HG02884 (cell line): ENCODE data around the gene SLC12A7.
"Not testable (repeated sequence)": the region's sequence is repeated elsewhere in the genome, so short reads cannot be mapped to it uniquely, and the experiment has no call there.

Source experiments
- ATAC-seq: cut with Tn5 transposase; IDR thresholded peaks from one replicate; pipeline ENCODE4 v1.9.1; 2021; ENCODE audit warnings: mild to moderate bottlenecking, moderate library complexity; ENCODE audit not compliant: unreplicated experiment

SLC12A7 gene

GRCh38 chr5:1099926-1100663 is 11.8 kb downstream of the SLC12A7 start:
- ATAC-seq, result no peak

- ATAC-seq, result no peak
Observed at GRCh38 chr5:1098986-1099597, 12.8 kb downstream of the SLC12A7 start.

GRCh38 chr5:1097988-1098385 is 13.9 kb downstream of the SLC12A7 start:
- ATAC-seq, result not testable (repeated sequence)

DNA sequence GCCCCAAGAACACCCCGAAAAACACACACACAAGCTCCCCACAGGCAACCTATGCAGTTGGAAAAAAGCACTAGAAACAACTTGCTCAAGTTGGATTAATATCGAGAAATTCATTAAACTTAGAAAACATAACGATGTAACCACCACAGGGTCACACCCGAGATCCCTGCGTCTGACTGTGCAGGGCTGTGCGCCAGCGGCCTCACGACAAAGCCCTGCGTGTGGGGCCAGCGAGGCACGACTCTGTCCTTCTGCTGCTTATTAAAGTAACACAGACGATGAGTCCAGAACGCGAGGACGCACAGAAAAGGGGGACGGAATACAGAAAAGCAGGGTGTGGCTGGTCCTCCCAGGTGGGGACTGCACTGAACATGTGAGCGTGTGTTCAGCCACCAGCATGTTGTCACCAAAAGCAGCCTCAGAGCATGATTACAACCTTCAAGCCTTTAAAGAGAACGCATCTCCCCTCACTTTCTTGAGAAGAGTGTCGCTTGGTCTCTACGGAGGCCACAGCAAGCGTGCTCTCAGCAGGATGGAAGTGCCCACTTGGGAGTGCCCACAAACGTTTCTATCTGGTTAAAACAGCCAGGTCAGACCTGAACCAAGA is 14.4 kb downstream of the SLC12A7 start:
- no peak for ATAC-seq

- ATAC-seq, result no peak
Observed at GRCh38 chr5:1096838-1097237, 15.0 kb downstream of the SLC12A7 start.

DNA sequence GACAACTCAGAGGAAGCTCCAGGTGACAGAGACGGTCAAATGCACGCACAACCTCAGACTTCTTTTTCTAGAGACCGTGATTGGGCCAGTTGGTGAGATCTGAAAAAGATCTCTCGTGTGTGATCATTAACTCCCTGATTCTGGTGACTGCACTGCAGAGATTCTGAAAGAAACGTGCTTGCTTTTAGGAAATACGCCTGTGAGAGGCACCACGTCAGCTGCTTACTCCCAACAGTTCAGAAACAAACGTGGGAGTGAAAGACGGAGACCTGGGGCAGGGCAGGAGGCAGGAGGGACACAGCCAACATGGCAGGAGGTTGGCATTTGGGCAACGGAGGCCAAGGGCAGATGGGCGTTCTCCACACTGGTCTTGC is 15.9 kb downstream of the SLC12A7 start:
- ATAC-seq, result no peak

- ATAC-seq, result no peak
Observed at GRCh38 chr5:1095302-1095989, 16.4 kb downstream of the SLC12A7 start.

DNA sequence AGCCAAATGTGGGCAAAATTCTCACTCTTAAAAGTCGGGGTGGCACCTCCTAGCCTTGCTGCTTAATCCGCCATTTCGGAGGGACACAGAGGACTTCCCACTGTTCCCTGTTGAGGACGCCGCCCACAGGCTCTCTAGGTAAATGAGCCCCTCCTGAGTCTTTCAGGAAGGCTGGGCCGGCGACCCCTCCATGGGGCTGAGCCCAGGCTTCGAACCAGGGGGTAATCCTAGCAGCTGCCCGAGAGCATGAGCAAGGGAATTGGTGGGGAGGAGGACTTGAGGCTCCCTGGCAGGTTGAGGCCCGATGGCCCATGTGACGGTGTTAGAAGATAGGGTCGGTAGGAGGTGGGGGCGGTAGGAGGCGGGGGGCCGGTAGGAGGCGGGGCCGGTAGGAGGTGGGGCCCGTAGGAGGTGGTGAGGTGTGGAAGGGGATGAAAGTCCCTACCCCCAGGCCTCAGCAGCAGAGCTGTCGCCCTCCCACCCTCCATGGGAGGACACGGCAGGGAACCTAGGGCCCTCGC is 17.1 kb downstream of the SLC12A7 start:
- no peak for ATAC-seq

GRCh38 chr5:1093361-1093760 is 18.5 kb downstream of the SLC12A7 start:
- ATAC-seq, result no peak

DNA sequence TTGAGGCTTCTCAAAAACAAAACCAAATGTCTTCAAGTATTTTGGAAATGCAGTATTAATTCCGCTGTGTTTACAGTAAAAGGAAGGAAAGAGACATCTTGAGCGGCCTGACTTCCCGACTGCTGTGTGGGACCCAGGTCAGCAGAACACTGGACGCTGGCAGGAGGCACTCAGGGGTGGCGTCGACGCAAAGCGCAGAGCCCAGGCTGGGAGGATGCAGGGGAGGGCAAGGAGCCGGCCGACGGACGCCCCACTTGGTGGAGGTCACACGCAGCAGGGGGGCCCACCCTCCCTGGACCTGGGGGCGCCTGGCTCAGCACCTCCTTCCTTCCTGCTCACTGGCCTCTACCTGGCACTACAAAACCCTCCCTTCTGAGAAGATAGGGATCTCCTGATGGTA is 19.7 kb downstream of the SLC12A7 start:
- no peak for ATAC-seq

GRCh38 chr5:1091632-1092031 is 20.2 kb downstream of the SLC12A7 start:
- ATAC-seq, result no peak

DNA sequence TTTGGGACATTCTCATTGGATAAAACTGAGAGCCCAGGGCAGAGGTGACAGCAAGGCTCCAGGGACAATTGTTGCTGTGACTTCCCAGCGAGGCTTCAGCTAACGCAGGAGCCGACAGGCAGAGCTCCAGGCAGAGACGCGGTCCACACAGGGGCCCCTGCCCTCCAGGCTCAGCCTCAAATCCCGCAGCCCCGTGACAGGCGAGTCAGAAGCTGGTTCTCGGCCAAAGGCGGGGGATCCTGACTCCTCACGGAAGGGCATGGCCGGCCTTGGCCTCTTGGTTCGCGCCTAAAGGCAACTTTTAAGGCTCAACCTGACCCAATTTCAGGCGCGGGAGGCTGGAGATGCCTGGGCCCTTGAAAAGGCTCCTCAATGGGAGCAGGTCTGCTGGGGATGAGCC is 21.3 kb downstream of the SLC12A7 start:
- ATAC-seq, result no peak

DNA sequence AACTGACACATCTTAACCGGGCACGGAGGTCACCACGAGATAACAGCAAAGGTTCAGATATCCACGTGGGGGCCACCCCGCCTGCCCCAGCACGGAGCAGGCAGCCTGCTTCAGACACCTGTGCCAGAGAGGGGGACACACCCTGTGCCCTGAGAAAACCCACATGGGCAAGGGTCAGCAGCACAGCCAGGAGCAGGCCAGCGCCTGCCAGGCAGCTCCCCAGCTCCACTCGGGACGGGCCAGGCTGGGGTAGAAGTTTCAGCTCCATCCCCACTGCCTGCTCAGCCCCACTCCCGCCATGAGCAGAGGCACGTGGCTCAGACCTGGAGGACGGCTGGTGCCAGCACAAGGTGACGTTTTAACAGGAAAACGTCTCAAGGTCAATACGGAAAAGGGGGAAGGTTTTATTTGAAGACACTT is 22.2 kb downstream of the SLC12A7 start:
- no peak for ATAC-seq

DNA sequence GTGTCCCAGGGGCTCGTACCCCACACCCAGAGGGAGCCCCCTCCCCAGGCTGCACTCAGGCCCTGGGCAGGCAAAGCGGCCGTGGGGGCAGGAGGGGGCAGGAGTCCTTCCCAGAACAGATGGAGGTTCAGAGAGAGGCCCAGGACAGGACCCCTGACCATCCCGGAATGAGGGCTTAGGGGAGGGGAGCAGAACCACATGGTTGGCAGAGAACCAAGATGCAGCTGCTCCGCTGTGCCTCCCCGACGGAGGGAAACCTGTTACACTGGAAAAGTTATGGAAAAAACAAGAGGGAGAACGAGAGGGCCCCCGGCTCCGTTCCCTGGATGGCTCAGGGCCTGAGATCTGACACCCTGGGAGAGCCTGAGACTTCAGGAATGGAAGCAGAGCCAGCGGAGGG is 22.7 kb downstream of the SLC12A7 start:
- no peak for ATAC-seq

DNA sequence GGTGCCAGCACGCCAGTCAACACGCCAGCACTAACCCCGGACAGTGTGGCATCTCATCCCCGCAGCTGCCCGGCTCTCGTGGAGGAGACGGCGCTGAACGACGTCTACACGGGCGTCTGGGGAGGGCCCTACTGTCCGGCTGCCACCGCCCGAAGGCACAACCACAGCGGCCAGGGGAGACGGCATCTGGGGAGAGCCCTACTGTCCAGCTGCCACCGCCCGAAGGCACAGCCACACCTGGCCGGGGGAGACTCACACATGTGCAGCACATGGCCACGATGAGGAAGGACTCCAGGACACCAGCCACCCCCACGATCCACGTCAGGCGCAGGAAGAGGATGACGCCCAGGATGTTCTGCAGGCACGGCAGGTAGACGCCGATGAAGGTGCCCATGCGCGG is 23.1 kb downstream of the SLC12A7 start:
- no peak for ATAC-seq

DNA sequence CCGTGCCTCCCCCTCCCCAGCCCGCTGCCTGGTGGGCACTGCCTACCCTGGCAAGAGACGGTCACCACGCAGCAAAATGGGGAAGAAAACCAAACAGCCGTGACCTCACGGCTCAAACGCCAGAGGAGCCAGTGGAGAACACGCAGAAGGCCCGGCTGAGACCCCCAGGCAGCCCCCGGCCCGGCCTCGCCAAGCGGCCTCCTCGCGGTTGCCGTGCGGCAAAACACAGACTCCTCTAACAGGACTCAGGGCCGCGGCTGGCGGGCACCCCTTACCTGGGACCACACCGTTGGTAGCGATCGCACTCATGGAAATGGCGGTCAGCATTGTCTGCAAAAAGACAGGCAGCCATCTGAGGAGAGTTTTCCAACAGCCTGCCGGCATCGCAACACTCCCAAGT is 23.8 kb downstream of the SLC12A7 start:
- no peak for ATAC-seq

DNA sequence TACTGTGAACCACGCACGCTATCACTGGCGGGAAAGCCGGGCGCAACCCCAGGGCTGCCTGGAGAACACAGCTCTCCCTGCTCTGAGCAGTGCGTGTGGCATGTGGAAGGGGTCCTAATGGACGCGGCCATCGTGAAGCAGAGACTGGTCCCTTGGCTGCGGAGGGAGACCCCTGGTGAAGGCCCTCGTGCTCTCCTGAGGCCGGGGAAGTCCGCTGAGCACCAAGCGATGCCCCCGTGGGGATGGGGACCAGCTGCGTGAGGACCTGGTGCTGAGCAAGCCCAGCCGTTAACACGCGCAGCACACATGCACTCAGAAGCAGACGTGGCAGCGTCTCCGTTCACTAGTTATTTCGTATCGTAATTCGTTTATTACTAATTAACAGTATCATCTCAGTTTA is 24.4 kb downstream of the SLC12A7 start:
- no peak for ATAC-seq

GRCh38 chr5:1086871-1087270 is 25.0 kb downstream of the SLC12A7 start:
- no peak for ATAC-seq

DNA sequence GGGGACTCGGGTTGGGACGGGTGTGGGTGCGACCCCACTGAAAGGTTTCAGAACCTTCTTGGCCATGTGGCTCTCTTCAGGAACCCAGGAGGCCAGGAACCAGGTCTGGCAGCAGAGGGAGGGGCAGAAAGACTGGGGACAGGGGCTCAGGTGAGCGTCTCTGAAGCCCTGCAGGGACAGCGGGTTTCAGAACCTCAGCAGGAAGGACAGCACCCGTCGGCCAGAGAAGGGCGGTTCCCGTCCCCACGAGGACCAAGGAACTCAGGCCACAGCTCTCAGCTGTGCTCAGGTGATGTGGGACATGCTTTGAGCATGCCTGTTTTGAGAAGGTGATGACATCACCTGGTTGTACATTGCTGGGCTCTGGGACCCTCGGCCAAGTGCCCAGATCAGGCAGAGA is 25.7 kb downstream of the SLC12A7 start:
- ATAC-seq, result no peak

GRCh38 chr5:1085391-1085790 is 26.5 kb downstream of the SLC12A7 start:
- no peak for ATAC-seq

DNA sequence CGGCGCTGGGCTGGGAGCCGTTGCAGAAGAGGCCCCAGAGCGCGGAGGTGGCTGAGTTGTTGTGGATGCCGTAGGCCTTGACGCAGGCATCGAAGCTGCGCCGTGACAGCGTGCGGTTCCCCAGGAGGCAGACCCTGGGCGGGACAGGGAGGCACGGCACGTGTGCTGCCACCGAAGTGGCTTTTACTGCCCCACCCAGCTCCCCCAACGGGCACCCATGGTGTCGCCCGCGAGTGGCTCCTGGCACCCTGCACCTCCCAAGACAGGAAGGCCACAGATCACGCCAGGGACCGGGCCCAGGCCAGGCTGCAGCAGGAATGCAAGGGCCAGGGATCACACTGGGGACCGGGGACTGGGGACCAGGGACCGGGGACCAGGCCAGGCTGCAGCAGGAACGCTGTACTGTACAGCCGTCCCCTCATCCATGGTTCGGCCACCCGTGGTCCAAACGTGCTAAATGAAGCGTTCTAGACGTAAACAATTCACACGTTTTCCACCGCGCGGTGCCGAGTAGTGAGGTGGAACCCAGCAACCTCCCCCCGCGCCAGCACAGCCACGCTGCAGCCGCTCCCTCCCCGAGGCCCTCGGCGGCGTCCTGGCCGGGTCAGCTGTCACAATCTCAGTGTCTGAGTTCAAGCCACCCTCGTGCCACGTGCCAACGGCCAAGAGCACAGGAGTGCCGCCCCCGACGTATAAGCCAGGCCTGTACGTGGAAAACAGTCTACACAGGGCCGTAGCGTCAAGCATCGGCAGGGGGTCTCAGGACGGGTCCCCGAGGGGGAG is 27.8 kb downstream of the SLC12A7 start:
- no peak for ATAC-seq
